ENCODE measurements around the gene PLN. TPM values are rescaled to one million over a fixed set of nuclear protein-coding genes. Genes with fewer than 3 reads are reported as not detected.

The PLN gene
- polyA plus RNA-seq, 1 of the 3 experiments (the other 2 are of a cell fraction): not detected

- Histone ChIP-seq H3F3A (replicated peaks; ENCODE audit: insufficient read depth) (no peaks in the 10 kb centered on the region), H3K4me2 (no peak overlapping the region), H3K9ac (no peak overlapping the region), H3K9me3 (no peaks in the 10 kb centered on the region), H4K20me1 (ENCODE audit: insufficient read depth) (no peaks in the 10 kb centered on the region), H3K27me3 (ENCODE audit: insufficient read depth) (no peaks in the 10 kb centered on the region), H3K9me2 (no peaks in the 10 kb centered on the region), H3K4me1 (ENCODE audit: control insufficient read depth in 1 of 2, insufficient read depth in 2 of 2, low read depth in 1 of 2, low read length in 1 of 2) (no peaks in the 10 kb centered on the region; a peak in 1 of 4 replicates), H2AFZ (ENCODE audit: low read depth) (no peak overlapping the region), H3K79me2 (ENCODE audit: insufficient read depth) (peaks cover 20% of the 10 kb centered on the region; the same call in 1 of the 2 replicates), H3K4me3 (ENCODE audit: low read depth in 2 of 2, low read length in 1 of 2) (no peak overlapping the region), H3K36me3 (replicated peaks in 1 of 2; ENCODE audit: control insufficient read depth in 1 of 2, insufficient read depth in 2 of 2, low read length in 1 of 2) (no peaks in the 10 kb centered on the region), H3K27ac (ENCODE audit: low read depth in 2 of 2, low read length in 1 of 2) (no peak overlapping the region)
- POLR2A ChIA-PET: no interaction called here
- no peak for DNase-seq
- TF ChIP-seq MXI1 (IDR thresholded peaks at IDR 0.05; ENCODE audit: low read depth, low read length) (no peak), FOSL2 (IDR thresholded peaks at IDR 0.05; ENCODE audit: borderline replicate concordance, low read depth) (no peak), RFX5 (IDR thresholded peaks at IDR 0.05; ENCODE audit: low read length) (no peak), REST (IDR thresholded peaks at IDR 0.05; ENCODE audit: low read depth, low read length) (no peak), NRF1 (IDR thresholded peaks at IDR 0.05; ENCODE audit: low read depth, low read length) (no peak), FOXJ3 (CRISPR knock-in tag; IDR thresholded peaks at IDR 0.05) (no peak), PBX3 (IDR thresholded peaks at IDR 0.05) (no peak), FOXM1 (IDR thresholded peaks at IDR 0.05; ENCODE audit: low read depth) (no peak), MAX (IDR thresholded peaks at IDR 0.05; ENCODE audit: low read depth) (no peak)
- TF ChIP-seq, protein P1, sequence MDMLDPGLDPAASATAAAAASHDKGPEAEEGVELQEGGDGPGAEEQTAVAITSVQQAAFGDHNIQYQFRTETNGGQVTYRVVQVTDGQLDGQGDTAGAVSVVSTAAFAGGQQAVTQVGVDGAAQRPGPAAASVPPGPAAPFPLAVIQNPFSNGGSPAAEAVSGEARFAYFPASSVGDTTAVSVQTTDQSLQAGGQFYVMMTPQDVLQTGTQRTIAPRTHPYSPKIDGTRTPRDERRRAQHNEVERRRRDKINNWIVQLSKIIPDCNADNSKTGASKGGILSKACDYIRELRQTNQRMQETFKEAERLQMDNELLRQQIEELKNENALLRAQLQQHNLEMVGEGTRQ (IDR thresholded peaks at IDR 0.05; ENCODE audit: borderline replicate concordance, low read depth, low read length): no peak
- CTCF ChIA-PET: interaction anchor here (0.6 kb wide), 1 partner anchor 973 kb away, joined by 3 read pairs; no protein-coding TSS in a partner anchor
- WGBS (ENCODE audit: low lambda C conversion rate): 26% methylated on average over 1 of the region's 1 CpG
Measured at GRCh38 chr6:118528129-118528528, 20.0 kb upstream of the PLN start.

DNA sequence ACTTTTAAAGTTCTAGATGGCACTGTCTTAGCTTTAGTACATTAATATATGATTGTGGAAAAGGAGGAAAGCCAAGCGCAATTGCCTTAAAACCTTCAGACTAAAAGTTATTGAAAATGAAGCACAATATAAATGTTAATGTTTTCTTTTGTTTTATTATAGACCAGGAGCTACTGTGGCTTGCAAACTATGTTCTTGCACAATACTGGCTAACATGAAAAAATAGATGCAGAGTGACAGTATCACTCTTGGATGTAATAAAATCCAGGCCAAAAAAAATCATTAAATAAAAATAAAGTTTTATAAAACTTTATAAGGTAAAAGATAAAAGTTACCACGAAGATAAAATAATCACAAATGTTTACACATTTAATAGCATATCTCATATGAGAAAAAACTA lies 18.3 kb upstream of the PLN start:
- POLR2A ChIA-PET: no interaction called here
- H4K20me1 ChIP-seq (ENCODE audit: insufficient read depth): no peaks in the 10 kb centered on the region

More for the DNA sequence above, 18.3 kb upstream of the PLN start:
- no peaks in the 10 kb centered on the region for H3K9me2 ChIP-seq
- H3K9ac ChIP-seq: no peak overlapping the region
- no peaks in the 10 kb centered on the region; a peak in 1 of 4 replicates for H3K4me1 ChIP-seq (ENCODE audit: control insufficient read depth in 1 of 2, insufficient read depth in 2 of 2, low read depth in 1 of 2, low read length in 1 of 2)
- no peaks in the 10 kb centered on the region for H3K36me3 ChIP-seq (replicated peaks in 1 of 2; ENCODE audit: control insufficient read depth in 1 of 2, insufficient read depth in 2 of 2, low read length in 1 of 2)
- no peak overlapping the region for H3K4me3 ChIP-seq (ENCODE audit: low read depth in 2 of 2, low read length in 1 of 2)
- no peaks in the 10 kb centered on the region for H3K9me3 ChIP-seq
- H3K27me3 ChIP-seq (ENCODE audit: insufficient read depth): no peaks in the 10 kb centered on the region
- WGBS (ENCODE audit: low lambda C conversion rate): 84% methylated on average over 2 of the region's 2 CpGs
- H3K4me2 ChIP-seq: no peak overlapping the region
- H3F3A ChIP-seq (replicated peaks; ENCODE audit: insufficient read depth): no peaks in the 10 kb centered on the region
- H2AFZ ChIP-seq (ENCODE audit: low read depth): no peak overlapping the region
- H3K27ac ChIP-seq (ENCODE audit: low read depth in 2 of 2, low read length in 1 of 2): no peak overlapping the region
- CTCF ChIA-PET: interaction anchor here (1.5 kb wide), 1 partner anchor 9 kb away, joined by 4 read pairs; no protein-coding TSS in a partner anchor
- TF ChIP-seq TCF12 (IDR thresholded peaks at IDR 0.05) (no peak), NFIC (IDR thresholded peaks at IDR 0.05; ENCODE audit: borderline replicate concordance) (no peak), EZH2phosphoT487 (IDR thresholded peaks at IDR 0.05; ENCODE audit: borderline replicate concordance, low read depth) (no peak), TAF1 (IDR thresholded peaks at IDR 0.05; ENCODE audit: borderline replicate concordance, low read depth, low read length) (no peak), RCOR1 (IDR thresholded peaks at IDR 0.05; ENCODE audit: low read length) (no peak), POLR2AphosphoS5 (IDR thresholded peaks at IDR 0.05; ENCODE audit: low read depth, low read length) (no peak), MXI1 (IDR thresholded peaks at IDR 0.05; ENCODE audit: low read depth, low read length) (no peak)
- no peak for DNase-seq
- peaks cover 20% of the 10 kb centered on the region; the same call in 1 of the 2 replicates for H3K79me2 ChIP-seq (ENCODE audit: insufficient read depth)

All from SK-N-SH (cell line).